Astrocyte (in vitro differentiated cells and primary cell): Measurements from ENCODE around the gene N4BP3. TPM values are rescaled to one million over a fixed set of nuclear protein-coding genes. Genes with fewer than 3 reads are reported as not detected.

Experiments used
- DNase-seq: peaks from one replicate; pipeline ENCODE4 v3.0.0-alpha.2; 2010; ENCODE audit warnings: low read depth
- FAIRE-seq: peaks from 2 replicates; lab custom pipeline; 2011; peaks lifted over from hg19 to GRCh38; lab: Jason Lieb, UNC
- H2AFZ ChIP-seq: 2 replicates; pipeline ENCODE4 v1.6.0; 2012; ENCODE audit warnings: low read depth, low read length, inconsistent platforms
- H3K27ac ChIP-seq: 2 replicates; pipeline ENCODE4 v1.5.1; 2011; ENCODE audit warnings: low read depth, low read length, inconsistent platforms
- H3K27me3 ChIP-seq: 2 replicates; pipeline ENCODE4 v1.6.0; 2011; ENCODE audit warnings: low read length, inconsistent platforms; ENCODE audit not compliant: insufficient read depth
- H3K36me3 ChIP-seq: 2 replicates; pipeline ENCODE4 v1.5.1; 2011; ENCODE audit warnings: low read length, inconsistent platforms; ENCODE audit not compliant: insufficient read depth
- H3K4me1 ChIP-seq: 2 replicates; pipeline ENCODE4 v1.5.1; 2011; ENCODE audit warnings: low read length, inconsistent platforms; ENCODE audit not compliant: insufficient read depth
- H3K4me2 ChIP-seq: 2 replicates; pipeline ENCODE4 v1.6.0; 2012; ENCODE audit warnings: low read length, inconsistent platforms
- H3K4me3 ChIP-seq: 2 replicates; pipeline ENCODE4 v1.5.1; 2011; ENCODE audit warnings: low read depth, mild to moderate bottlenecking, low read length, inconsistent platforms; ENCODE audit not compliant: insufficient read depth
- H3K79me2 ChIP-seq: 2 replicates; pipeline ENCODE4 v1.6.0; 2012; ENCODE audit warnings: mild to moderate bottlenecking, low read length, inconsistent platforms; ENCODE audit not compliant: insufficient read depth
- H3K9ac ChIP-seq: 2 replicates; pipeline ENCODE4 v1.6.0; 2012; ENCODE audit warnings: mild to moderate bottlenecking, low read length, inconsistent platforms
- H3K9me3 ChIP-seq: 2 replicates; pipeline ENCODE4 v1.5.1; 2012; ENCODE audit warnings: low read depth, mild to moderate bottlenecking, low read length, inconsistent platforms; ENCODE audit not compliant: insufficient read depth
- H4K20me1 ChIP-seq: 2 replicates; pipeline ENCODE4 v1.6.0; 2012; ENCODE audit warnings: low read length, inconsistent platforms; ENCODE audit not compliant: insufficient read depth
- H3K27ac Mint-ChIP-seq: one replicate; pipeline ENCODE4 v1.8.0; 2021; ENCODE audit warnings: mild to moderate bottlenecking, mixed read lengths; ENCODE audit not compliant: unreplicated experiment
- H3K27me3 Mint-ChIP-seq: one replicate; pipeline ENCODE4 v1.8.0; 2021; ENCODE audit warnings: low read depth, mixed read lengths; ENCODE audit not compliant: unreplicated experiment
- H3K36me3 Mint-ChIP-seq: one replicate; pipeline ENCODE4 v1.8.0; 2021; ENCODE audit warnings: low read depth, mixed read lengths; ENCODE audit not compliant: unreplicated experiment
- H3K4me1 Mint-ChIP-seq: one replicate; pipeline ENCODE4 v1.8.0; 2021; ENCODE audit warnings: low read depth, mixed read lengths; ENCODE audit not compliant: unreplicated experiment
- H3K4me3 Mint-ChIP-seq: one replicate; pipeline ENCODE4 v1.8.0; 2021; ENCODE audit warnings: mild to moderate bottlenecking, moderate library complexity, mixed read lengths; ENCODE audit not compliant: unreplicated experiment
- H3K9me3 Mint-ChIP-seq: one replicate; pipeline ENCODE4 v1.8.0; 2021; ENCODE audit warnings: mild to moderate bottlenecking, mixed read lengths; ENCODE audit not compliant: unreplicated experiment
- EZH2 ChIP-seq: IDR thresholded peaks from 2 replicates; pipeline ENCODE4 v1.6.1; 2012; ENCODE audit warnings: mild to moderate bottlenecking, low read length, inconsistent platforms; ENCODE audit not compliant: insufficient read depth
- total RNA-seq: library from RNA; stranded (reverse); gene quantifications from 2 replicates; pipeline ENCODE4 v1.2.1, GENCODE V29; 2021
- TF ChIP-seq, protein P1 (sequence below): IDR thresholded peaks from 2 replicates; pipeline ENCODE4 v1.5.1; 2011; ENCODE audit warnings: low read depth, mild to moderate bottlenecking, inconsistent platforms, low read length, moderate library complexity; ENCODE audit not compliant: insufficient read depth

Gene N4BP3
- total RNA-seq, 1 donor from 2014 or later = 1.3 TPM

DNA sequence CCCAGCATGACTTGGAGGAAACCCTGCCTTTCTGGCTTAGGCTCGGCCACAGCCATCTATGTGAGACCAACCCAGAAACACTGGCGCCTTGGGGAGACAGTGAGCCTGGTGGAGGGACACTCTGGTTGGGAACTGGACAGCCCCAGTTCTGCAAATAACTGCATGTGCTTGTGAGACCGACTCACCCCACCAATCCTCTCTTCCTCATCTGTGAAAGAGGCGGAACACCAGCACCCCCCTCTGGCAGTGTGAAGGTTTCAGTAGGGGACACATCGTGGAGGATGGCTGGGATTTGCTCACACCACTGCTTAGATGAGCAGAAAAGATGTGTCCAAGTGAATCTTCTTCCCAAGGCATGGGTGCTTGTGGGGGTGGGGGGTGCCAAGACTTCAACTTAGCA, 43.4 kb upstream of the N4BP3 start:
- Histone ChIP-seq H3K9ac (no peak overlapping the region), H3K4me2 (no peak overlapping the region), H3K27me3 (peaks cover 5% of the 10 kb centered on the region), H3K4me1 (no peaks in the 10 kb centered on the region), H2AFZ (no peak overlapping the region), H3K9me3 (no peaks in the 10 kb centered on the region), H3K27ac (no peak overlapping the region), H3K79me2 (no peaks in the 10 kb centered on the region), H4K20me1 (no peaks in the 10 kb centered on the region), H3K36me3 (no peaks in the 10 kb centered on the region), H3K4me3 (no peak overlapping the region)
- no peaks in the 10 kb centered on the region for H3K4me1 Mint-ChIP-seq
- DNase-seq (no peak), FAIRE-seq (no peak)
- H3K36me3 Mint-ChIP-seq = no peaks in the 10 kb centered on the region
- no peak overlapping the region for H3K4me3 Mint-ChIP-seq
- H3K27ac Mint-ChIP-seq = no peak overlapping the region
- H3K9me3 Mint-ChIP-seq = no peaks in the 10 kb centered on the region
- TF ChIP-seq, protein P1, sequence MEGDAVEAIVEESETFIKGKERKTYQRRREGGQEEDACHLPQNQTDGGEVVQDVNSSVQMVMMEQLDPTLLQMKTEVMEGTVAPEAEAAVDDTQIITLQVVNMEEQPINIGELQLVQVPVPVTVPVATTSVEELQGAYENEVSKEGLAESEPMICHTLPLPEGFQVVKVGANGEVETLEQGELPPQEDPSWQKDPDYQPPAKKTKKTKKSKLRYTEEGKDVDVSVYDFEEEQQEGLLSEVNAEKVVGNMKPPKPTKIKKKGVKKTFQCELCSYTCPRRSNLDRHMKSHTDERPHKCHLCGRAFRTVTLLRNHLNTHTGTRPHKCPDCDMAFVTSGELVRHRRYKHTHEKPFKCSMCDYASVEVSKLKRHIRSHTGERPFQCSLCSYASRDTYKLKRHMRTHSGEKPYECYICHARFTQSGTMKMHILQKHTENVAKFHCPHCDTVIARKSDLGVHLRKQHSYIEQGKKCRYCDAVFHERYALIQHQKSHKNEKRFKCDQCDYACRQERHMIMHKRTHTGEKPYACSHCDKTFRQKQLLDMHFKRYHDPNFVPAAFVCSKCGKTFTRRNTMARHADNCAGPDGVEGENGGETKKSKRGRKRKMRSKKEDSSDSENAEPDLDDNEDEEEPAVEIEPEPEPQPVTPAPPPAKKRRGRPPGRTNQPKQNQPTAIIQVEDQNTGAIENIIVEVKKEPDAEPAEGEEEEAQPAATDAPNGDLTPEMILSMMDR = no peak
- no peak for TF ChIP-seq EZH2
- H3K27me3 Mint-ChIP-seq = peaks cover 25% of the 10 kb centered on the region

DNA sequence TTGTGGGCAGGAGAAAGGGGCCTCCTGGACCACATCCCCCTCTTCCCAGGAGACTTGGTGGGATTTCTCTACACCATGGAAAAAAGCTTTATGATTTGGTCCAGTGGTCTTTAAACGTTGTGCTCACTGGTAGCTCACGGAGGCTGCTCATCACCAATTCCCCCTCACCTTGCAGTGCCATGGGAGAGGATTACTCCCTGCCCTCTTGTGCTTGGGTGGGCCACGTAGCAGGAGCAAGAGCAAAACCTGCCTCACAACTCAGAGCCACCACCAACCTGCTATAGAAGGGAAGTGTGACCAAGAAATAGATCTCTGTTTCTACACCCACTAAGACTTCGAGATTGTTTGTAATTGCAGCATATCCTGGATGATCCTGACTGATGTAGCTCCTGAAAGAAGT, 42.2 kb upstream of the N4BP3 start:
- no peaks in the 10 kb centered on the region for H3K36me3 ChIP-seq
- no peak overlapping the region for H3K27ac ChIP-seq
- Mint-ChIP-seq H3K27ac (no peak overlapping the region), H3K9me3 (no peaks in the 10 kb centered on the region), H3K36me3 (no peaks in the 10 kb centered on the region), H3K4me1 (no peaks in the 10 kb centered on the region), H3K4me3 (no peak overlapping the region), H3K27me3 (peaks cover 28% of the 10 kb centered on the region)
- no peak for FAIRE-seq
- no peak overlapping the region for H2AFZ ChIP-seq
- no peak overlapping the region for H3K4me2 ChIP-seq
- no peak overlapping the region for H3K4me3 ChIP-seq
- DNase-seq = no peak
- H3K79me2 ChIP-seq = no peaks in the 10 kb centered on the region
- no peaks in the 10 kb centered on the region for H3K4me1 ChIP-seq
- H3K9ac ChIP-seq = no peak overlapping the region
- no peaks in the 10 kb centered on the region for H3K9me3 ChIP-seq
- TF ChIP-seq EZH2 = no peak
- TF ChIP-seq, protein P1 = no peak
- no peaks in the 10 kb centered on the region for H4K20me1 ChIP-seq
- H3K27me3 ChIP-seq = peaks cover 5% of the 10 kb centered on the region

DNA sequence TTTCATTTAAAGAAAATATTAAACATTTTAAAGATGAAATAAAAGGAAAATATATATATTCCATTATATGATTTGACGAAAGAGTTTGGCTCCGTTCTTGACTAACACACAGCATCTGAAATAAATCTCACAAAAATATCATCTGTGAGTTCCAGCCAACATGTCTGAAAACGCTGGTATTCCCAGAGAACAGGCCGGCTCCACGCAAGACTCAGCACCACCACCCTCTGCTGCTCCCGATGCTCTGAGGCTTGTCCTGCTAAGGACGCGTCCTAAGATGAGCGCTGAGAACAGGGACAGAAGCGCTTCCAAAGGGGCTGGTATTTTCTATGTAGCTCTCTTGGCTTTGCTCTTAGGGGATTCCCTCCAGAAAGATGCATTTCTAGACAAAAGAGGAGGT, 40.6 kb upstream of the N4BP3 start:
- Histone ChIP-seq H3K4me2 (no peak overlapping the region), H4K20me1 (no peaks in the 10 kb centered on the region), H3K4me3 (no peak overlapping the region), H3K36me3 (no peaks in the 10 kb centered on the region), H3K27me3 (peaks cover 5% of the 10 kb centered on the region), H3K9me3 (no peaks in the 10 kb centered on the region), H3K27ac (no peak overlapping the region), H3K4me1 (no peaks in the 10 kb centered on the region), H2AFZ (no peak overlapping the region), H3K79me2 (no peaks in the 10 kb centered on the region), H3K9ac (no peak overlapping the region)
- Mint-ChIP-seq H3K4me1 (no peaks in the 10 kb centered on the region), H3K27ac (no peak overlapping the region), H3K36me3 (no peaks in the 10 kb centered on the region), H3K27me3 (peaks cover 28% of the 10 kb centered on the region), H3K9me3 (no peaks in the 10 kb centered on the region), H3K4me3 (no peak overlapping the region)
- FAIRE-seq = no peak
- DNase-seq = no peak
- TF ChIP-seq EZH2 = no peak
- TF ChIP-seq, protein P1 = no peak
